NCI-H2227 treated with DMSO at 0.1 percent for 48 hours (cell line): ENCODE results near the gene CLIC2.
"Not testable (repeated sequence)": the region's sequence is repeated elsewhere in the genome, so short reads cannot be mapped to it uniquely, and the experiment has no call there.

Experiments
- DNase-seq: peaks from one replicate; lab custom pipeline; 2025; lab: John Stamatoyannopoulos, UW

Gene CLIC2

DNA sequence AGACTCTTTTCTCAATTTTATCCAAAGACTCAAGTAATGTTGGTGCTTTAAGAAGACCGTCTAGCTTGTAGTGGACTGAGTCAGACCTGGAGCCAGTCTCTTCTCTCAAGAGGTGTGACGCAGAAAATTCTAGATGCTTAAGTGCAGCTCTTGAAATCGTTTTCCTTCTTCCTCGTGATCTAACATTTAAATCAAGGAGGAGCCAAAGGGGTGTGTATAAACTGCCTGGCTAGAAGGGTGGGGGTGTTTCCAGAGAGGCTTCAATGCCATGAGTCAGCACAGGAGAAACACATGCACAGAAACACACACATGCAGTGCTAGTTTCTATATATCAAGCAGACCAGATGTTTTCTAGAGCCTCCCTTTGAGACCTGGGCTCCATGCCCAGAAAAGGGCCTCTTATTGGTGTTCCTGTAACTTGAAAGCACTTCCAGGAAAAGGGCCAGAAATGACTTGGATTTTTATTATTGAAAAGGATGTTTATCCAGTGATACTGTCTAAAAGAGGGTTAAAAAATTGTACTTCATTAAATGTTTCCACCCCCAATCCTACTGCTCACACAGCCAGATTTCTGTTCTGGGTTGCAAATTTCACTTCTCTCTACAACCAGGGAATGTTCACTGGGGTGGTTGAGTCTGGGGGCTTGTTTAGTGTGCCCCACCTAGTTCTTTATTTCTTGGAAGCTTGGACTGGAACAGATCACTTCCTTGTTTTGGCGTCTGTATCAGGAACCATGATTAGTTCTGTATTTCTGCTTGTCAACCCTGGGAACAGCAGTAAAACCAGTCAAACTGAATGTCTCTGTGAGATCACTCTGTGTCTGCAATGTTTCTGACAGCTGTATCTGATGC, at the start of gene CLIC2:
TSS of gene CLIC2 (minus strand) at position 129 of the 851 bp plus-strand sequence. CDS start 187 bp downstream, outside the sequence.
- DNase-seq, result no peak

DNA sequence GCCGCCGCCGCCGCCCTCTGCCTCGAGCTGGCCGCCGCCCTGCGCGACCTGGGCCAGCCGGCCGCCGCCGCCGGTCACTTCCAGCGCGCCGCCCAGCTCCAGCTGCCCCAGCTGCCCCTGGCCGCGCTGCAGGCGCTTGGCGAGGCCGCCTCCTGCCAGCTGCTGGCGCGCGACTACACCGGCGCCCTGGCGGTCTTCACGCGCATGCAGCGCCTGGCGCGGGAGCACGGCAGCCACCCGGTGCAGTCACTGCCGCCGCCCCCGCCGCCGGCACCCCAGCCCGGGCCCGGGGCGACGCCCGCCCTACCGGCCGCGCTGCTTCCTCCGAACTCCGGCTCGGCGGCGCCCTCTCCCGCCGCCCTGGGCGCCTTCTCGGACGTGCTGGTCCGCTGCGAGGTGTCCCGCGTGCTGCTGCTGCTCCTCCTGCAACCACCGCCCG, 48.1 kb upstream of the CLIC2 start:
- DNase-seq, result not testable (repeated sequence)

DNA sequence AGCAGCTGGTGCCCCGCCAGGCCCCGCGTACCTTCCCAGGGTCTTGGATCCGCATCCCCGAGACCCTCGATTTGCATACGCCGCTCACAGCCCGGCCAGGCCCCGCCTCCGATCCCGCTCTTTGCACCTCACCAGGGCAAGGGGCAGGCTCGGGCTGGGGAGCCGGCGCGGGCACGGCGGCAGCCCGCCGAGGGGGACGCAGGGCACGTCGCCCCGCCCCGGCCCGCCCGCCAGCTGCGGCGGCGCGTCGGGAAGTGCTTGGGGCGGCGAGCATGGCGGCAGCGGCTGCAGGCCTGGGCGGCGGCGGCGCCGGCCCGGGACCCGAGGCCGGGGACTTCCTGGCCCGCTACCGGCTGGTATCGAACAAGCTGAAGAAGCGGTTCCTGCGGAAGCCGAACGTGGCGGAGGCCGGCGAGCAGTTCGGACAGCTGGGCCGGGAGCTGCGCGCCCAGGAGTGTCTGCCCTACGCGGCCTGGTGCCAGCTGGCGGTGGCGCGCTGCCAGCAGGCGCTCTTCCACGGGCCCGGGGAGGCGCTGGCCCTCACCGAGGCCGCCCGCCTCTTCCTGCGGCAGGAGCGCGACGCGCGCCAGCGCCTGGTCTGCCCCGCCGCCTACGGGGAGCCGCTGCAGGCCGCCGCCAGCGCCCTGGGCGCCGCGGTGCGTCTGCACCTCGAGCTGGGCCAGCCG, 47.6 kb upstream of the CLIC2 start, which contains the start of gene F8A2:
TSS of gene F8A2 (plus strand) at position 253 of the 686 bp plus-strand sequence. CDS start at position 273, 20 bp downstream.
- not testable (repeated sequence) for DNase-seq

DNA sequence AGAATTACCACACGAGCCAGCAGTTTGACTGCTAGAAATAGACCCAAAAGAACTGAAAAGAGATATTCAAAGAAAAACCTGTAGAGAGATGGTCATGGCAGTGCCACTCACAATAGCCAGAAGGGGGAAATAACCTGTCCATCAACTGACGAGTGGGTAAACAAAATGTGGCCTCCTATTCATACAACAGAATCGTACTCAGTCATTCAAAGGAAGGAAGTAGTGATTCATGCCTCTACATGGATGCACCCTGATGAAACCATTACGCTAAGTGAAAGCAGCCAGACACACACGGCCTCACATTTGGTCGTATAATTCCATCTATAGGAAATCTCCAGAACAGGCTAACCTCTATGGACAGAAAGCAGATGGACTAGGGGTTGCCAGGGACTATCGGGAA, 45.4 kb upstream of the CLIC2 start:
- not testable (repeated sequence) for DNase-seq

DNA sequence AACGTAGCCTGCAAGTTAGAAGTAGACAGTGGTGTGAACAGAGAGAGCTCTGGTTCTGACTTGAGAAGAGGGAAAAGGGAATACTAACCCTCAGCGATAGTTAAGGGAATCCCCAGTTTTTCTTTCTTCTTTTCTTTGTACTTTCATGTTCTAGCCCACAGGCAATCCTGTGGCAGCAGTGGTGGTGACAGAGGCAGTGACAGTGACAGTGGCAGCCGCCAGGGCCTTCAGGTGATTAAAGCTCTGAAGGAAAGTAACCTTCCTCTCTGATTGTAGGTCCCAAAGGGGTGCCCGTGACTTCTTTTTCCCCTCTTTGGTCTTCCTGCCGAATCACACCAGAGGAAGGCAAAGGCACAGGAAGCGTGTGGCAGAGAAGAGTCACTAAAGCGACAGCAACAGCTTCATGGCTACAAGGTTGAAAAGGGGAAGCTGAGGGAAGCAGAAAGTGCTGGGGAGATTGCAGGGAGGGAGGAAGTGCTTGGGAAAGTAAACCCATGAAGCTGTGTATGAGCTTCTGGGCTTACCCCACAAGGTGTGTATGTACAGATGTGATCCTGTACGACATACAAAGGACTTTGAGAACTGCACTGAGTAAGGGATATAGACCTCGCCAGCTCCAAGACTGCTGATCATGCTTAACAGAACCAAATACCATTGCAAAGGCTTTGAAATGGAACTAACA, 39.5 kb upstream of the CLIC2 start:
- DNase-seq, result not testable (repeated sequence)

DNA sequence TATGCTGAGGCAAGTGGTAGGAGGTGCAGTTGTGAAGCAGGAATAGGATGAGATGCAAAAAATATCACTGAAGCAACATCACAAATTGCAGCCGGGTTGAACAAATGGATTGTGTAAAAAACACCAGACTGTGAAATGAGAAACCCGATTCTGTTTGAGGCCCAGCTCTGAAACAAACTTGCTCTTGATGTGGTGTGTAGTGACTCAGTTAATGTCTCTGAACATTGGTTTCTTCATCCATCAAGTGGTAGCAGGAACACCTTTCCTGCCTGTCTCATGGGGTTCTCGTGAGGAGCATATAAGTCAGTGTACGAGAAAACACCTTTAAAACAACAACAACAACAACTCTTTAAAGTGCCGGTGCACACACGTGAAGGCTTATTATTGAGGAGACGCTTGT, 29.3 kb upstream of the CLIC2 start:
- not testable (repeated sequence) for DNase-seq

DNA sequence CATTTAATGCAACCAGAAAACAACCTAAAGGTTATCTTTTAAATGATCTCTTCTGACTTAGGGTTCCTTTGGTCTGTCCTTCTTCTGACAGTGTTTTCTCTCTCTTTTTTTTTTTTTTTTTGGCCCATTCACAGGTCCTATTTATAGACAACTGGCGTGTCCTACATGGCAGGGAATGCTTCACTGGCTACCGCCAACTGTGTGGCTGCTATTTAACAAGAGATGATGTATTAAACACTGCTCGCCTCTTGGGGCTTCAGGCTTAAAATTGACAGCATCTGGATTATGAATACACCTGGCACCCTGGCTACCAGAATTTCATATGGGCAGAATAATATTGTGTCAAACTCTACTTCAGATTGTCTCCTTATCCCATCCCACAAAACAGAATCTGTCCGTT, 15.0 kb upstream of the CLIC2 start:
- not testable (repeated sequence) for DNase-seq

DNA sequence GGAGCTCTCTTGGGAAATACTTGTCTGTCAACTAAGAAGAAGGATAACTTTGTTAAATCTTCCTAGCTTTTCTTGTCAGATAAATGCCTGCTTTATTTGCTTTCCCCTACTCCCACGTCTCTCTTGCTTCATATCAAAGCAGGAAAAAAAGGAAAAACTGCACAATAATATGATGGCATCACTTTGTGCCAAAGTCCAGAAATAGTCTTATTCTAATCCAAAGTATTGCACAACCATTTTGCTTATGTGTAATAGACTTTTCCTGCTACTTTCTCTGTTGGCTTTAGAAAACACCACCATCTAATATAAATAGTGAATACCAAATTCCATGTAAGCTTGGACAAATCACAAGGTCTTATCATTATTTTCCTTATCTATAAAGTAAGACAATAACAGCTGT, 11.3 kb upstream of the CLIC2 start:
- DNase-seq, result not testable (repeated sequence)

DNA sequence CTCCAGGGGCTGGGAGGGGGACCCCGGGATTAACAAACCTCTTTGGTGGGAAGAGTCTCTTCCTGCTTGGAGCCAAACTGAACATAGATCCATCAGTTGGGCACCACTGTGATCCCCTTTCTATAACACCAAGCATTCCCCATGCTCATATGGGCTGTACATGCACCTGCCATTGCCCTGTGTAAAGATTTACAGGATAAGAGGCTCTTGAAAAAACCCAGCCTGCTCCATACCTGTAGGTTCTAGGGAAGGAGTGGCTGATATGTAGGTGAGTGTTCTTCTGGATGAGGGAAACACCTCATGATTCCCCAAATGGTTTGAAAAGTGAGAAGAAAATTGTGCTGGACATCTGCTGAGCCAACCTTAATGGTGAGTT, 911 bp upstream of the CLIC2 start:
- not testable (repeated sequence) for DNase-seq

DNA sequence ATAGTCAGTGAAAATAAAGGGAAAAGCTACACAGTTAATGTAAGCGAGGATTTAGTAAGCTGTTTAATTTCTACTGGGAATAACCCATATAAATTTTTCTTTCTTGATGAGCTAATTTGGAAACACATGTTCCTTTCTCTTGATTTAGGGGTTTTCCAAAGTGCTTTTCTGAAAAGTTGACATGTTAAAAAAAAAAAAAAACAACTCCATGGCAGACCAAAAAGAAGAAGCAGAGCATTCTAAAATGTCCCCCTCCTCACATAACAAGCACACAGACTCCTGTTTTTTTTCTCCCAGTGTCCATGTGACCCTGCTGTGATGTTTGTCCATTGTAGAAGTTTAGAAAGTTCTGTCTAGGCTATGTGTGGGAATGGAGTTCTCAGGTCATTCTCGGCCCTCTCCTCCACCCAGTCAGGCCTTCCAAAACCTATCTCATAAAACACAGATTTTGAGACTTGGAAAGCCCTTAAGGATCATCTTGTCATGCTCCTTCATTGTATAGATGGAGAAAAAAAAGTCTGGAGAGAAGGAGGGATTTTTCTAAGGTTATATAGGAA, 792 bp downstream of the CLIC2 start:
- no peak for DNase-seq

DNA sequence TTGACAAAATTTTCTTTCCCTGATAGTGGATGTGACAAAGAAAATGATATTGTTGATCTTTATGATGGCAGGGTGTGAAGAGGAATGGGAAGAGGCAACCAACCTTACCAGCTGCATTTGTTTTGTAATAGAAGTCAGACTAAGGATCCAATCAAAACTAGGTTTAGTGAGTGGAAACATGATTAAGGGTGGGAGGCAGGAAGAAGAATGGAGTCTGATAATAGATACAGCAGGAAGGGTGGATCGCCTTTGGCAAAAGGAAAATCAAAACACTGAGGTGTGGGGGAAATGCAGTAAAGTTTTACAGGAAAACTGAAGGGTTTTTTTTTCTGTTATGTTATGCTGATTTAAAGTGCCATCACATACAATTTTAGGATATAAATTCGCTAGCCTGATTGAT, 3.4 kb downstream of the CLIC2 start:
- no peak for DNase-seq

DNA sequence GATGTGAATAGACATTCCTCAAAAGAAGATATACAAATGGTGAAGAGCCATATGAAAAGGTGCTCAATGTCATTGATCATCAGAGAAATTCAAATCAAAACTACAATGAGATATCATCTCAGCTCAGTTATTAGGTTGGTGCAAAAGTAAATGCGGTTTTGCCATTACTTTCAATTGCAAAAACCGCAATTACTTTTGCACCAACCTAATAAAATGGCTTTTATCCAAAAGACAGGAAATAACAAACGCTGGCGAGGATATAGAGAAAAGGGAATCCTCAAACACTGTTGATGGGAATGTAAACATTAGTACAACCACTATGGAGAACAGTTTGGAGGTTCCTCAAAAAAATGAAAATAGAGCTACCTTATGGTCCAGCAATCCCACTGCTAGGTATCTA, 5.1 kb downstream of the CLIC2 start:
- DNase-seq, result no peak

DNA sequence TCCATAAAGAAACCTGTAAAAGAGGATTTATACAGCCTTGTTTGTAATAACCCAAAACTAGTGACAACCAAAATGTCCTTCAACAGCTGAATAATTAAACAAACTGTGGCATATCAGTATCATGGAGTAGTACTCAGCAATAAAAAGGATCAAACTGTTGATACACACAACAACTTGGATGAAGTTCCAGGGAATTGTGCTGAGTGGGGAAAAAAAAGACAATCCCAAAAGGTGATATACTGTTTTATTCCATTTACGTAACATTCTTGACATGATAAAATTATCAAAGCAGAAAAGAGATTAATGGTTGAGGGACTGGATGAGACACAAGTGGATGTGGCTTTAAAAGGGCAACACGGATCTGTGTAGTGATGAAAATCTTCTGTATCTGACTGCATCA, 7.8 kb downstream of the CLIC2 start:
- no peak for DNase-seq

DNA sequence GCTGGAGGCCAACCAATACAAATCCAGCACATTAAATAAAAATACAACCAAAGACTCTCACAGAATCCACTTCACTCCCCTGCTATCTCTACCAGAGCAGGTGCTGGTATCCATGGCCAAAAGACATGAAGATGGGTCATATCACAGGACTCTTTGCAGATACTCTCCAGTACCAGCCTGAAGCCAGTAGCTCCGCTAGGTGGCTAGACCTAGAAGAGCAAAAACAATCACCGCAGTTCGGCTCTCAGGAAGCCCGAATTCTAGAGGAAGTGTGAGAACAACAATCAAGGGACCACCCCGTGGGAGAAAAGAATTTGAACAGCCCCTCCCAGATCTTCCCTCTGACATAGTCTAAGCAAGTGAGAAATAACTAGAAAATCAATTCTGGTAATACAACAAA, 20.2 kb downstream of the CLIC2 start:
- no peak for DNase-seq

DNA sequence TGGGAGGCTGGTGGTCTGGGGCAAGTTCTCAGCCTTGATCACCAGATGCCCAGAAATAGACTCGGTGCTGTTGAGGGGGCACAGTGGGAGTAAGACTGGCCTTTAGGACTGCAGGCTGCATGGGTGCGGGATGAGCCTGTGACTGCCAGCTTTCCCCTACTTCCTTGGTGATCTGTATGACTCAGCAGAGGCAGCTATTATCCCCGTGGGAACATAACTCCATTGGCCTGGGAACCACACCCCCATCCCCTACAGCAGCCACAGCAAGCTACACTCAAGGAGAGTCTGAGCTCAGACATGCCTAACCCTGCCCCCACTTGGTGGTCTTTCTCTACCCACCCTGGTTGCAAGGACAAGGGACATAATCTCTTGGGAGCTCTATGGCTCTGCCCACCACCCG, 20.6 kb downstream of the CLIC2 start:
- no peak for DNase-seq

DNA sequence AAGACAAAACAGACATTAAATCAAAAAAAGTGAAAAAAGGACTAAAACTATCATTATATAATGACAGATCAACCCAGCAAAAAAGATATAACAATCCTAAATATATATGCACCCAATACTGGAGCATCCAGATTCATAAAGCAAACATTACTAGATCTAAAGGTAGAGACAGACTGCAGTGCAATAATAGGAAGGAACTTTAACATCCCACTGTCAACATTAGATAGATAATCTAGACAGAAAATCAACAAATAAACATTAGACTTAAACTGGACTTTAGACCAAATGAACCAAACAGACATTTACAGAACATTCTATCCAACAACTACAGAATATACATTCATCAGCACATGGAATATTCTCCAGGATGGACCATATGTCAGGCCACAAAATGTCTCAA, 40.6 kb downstream of the CLIC2 start:
- DNase-seq, result no peak

DNA sequence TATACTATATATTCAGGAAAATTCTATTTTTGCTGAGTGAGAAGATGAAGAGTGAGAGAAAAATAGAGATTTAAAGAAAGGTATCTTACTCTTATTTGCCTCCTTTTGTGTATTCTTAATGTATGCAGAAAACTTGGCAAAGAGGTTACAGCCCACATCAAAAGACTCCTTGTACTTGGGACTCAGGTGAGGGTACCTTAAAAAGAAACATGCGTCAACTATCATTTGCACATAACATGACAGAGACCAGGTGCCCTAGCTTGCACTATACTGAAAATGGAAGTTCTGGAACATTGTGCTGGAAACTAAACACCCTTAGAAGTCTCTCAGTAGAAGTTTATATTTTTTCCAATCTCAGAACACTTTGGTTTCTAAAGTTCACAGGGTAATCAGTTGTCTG, 54.5 kb downstream of the CLIC2 start:
- no peak for DNase-seq

DNA sequence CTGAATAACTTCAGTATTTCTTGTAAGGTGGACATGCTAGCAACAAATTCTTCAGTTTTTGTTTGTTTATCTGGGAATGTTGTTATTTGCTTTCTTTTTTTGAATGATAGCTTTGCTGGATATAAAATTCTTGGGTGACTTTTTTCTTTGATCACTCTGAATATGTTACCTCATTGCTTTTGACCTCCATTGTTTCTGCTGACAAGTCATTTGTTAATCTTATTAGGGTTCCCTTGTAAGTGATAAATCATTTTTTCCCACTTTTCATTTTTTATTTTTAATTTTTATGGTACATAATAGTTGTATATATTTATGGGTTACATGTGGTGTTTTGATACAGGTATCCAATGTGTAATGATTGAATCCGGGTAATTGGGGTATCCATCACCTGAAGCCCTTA, 63.4 kb downstream of the CLIC2 start:
- DNase-seq, result no peak

DNA sequence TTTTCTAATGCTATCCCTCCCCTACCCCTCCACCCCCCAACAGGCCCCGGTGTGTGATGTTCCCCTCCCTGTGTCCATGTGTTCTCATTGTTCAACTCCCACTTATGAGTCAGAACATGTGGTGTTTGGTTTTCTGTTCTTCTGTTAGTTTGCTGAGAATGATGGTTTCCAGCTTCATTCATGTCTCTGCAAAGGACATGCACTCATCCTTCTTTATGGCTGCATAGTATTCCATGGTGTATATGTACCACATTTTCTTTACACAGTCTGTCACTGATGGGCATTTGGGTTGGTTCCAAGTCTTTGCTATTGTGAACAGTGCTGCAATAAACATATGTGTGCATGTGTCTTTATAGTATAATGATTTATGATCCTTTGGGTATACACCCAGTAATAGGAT, 66.4 kb downstream of the CLIC2 start:
- DNase-seq, result not testable (repeated sequence)

DNA sequence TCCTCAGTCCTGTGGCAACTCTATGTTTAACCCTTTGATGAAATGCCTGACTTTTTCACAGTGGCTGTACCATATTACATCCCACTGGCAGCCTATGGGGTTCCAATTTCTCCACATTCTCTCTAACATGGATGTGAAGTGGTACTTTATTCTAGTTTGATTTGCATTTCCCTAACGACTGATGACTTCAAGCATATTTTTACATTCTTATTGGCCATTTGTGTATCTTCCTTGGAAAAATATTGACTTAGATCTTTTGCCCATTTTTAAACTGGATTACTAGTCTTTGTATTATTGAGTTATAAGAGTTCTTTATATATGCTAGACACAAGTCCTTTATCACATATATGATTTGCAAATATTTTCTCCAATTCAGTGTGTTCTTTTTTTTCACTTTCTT, 68.0 kb downstream of the CLIC2 start:
- no peak for DNase-seq

DNA sequence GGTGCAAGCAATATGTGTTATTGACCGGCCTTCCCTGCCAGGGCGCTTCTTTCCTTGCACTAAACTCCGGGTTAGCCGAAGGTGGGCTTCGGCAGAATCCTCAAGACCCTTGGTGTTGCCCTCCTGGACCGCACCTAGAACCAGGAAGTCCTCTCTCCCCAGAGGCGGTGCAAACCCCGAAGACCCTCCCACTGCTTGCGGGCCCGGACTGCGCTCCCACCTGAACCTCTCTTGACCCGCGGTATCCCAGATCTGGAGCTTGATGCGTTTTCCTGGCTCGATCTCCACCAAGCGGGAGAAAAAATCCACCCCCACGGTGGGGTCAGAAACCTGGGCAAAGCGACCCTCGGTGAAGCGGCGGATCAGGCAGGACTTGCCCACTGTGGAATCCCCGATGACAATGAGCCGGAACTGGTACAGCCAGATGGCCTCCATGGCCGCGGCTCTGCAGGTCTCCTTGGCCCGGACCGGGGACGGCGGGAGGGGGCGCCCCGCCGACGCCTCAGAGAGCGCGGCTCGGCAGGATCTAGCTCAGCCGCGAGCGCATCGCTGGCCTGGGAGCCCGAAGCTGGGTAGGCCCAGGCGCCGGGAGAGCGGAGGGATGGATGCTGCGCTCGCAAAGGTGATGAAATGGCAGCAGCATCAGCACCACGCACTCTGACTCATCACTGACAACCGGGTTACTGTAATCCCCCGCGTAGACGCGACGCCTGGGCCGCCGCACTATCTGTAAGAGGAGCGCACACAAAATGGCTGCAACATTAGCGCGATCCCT, 70.4 kb downstream of the CLIC2 start, which contains the start of gene RAB39B:
TSS of gene RAB39B (minus strand) at position 638 of the 775 bp plus-strand sequence. CDS start at position 435, 203 bp downstream.
- peak; percentile 63 for DNase-seq
